ENCODE measurements around the gene PDE4B. TPM values are rescaled to one million over a fixed set of nuclear protein-coding genes. Genes with fewer than 3 reads are reported as not detected.

PDE4B gene
- polyA plus RNA-seq, 1 experiment = 17.6 TPM

DNA sequence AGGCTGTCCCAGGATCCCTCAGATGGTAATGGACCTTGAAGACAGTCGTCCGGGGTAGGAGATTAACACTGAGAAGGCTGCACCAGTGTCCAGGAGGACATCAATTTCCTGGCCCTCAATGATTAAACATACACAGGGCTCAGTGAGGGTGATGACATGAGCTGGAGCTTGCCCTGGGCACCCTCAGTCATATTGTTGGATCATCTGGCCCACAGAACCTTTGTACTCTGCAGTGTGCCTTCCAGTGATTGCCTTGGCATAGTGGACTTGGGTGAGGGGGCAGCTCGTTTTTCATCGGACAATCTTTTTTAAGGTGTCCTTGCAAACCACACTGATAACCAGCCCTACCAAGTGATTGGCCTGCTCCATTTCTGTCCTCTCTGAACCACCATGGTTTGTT, 630.1 kb downstream of the PDE4B start:
- no peak overlapping the region for H3K4me3 ChIP-seq (ENCODE audit: low read depth, low read length)
- H3K27ac ChIP-seq (ENCODE audit: low read depth, low read length) = no peak overlapping the region
- DNase-seq (ENCODE audit: low read depth, low spot score) = no peak
- ChIA-PET POLR2A (no interaction called here), CTCF (no interaction called here)
- no peaks in the 10 kb centered on the region for H3K27me3 ChIP-seq (ENCODE audit: control insufficient read depth, insufficient read depth, low read length)
- H3K9me3 ChIP-seq (ENCODE audit: control insufficient read depth, insufficient read depth, low read length) = peaks cover 3% of the 10 kb centered on the region
- TF ChIP-seq, protein P1, sequence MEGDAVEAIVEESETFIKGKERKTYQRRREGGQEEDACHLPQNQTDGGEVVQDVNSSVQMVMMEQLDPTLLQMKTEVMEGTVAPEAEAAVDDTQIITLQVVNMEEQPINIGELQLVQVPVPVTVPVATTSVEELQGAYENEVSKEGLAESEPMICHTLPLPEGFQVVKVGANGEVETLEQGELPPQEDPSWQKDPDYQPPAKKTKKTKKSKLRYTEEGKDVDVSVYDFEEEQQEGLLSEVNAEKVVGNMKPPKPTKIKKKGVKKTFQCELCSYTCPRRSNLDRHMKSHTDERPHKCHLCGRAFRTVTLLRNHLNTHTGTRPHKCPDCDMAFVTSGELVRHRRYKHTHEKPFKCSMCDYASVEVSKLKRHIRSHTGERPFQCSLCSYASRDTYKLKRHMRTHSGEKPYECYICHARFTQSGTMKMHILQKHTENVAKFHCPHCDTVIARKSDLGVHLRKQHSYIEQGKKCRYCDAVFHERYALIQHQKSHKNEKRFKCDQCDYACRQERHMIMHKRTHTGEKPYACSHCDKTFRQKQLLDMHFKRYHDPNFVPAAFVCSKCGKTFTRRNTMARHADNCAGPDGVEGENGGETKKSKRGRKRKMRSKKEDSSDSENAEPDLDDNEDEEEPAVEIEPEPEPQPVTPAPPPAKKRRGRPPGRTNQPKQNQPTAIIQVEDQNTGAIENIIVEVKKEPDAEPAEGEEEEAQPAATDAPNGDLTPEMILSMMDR (IDR thresholded peaks at IDR 0.05; ENCODE audit: low read depth, low read length) = no peak

Small RNAs within 50 kb of the gene (small RNA-seq; reads per million reads assigned to genes)
- gene RN7SL854P (ENCODE audit: insufficient read length, low read depth) (not detected), gene RNU4-88P (ENCODE audit: insufficient read length, low read depth) (not detected)
